ENCODE data around the gene RYR3. TPM values are rescaled to one million over a fixed set of nuclear protein-coding genes. Genes with fewer than 3 reads are reported as not detected.

RYR3 gene
- total RNA-seq, 4 donors from 2014 or later = 0.65 to 7.5 (median 2.6) TPM

DNA sequence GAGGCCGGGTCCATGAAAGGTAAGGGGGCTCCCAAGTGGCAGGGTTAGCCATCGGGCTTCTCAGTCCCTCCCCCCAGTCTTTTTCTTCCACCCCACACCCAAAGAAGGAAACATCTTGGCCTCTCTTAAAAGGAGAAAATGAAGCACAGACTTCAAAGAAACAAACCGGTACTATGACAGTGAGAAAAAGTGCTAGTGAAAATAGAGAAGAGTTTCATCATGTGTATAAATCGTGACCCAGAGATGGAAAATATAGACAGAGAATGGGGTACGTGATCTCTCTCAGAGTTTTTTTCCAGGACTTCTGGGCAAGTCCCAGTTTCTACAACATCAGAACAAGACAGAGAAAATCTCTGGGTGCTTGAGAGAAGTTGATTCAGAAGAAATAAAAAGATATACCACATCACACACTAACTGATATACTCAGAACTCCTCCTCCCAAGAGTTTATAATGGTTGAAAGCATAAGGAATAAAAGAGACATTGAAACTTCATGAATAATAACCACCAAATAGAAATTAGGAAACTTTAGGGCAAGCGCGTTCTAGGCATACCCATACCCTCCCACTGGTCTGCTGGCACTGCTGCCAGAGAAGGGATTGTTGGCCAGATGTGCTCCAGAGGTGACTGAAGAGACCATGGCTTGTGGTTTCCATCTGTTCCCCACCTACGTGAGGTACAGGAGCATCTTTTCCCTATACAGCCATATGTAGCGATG lies 338.6 kb downstream of the RYR3 start:
- TF ChIP-seq, protein P1, sequence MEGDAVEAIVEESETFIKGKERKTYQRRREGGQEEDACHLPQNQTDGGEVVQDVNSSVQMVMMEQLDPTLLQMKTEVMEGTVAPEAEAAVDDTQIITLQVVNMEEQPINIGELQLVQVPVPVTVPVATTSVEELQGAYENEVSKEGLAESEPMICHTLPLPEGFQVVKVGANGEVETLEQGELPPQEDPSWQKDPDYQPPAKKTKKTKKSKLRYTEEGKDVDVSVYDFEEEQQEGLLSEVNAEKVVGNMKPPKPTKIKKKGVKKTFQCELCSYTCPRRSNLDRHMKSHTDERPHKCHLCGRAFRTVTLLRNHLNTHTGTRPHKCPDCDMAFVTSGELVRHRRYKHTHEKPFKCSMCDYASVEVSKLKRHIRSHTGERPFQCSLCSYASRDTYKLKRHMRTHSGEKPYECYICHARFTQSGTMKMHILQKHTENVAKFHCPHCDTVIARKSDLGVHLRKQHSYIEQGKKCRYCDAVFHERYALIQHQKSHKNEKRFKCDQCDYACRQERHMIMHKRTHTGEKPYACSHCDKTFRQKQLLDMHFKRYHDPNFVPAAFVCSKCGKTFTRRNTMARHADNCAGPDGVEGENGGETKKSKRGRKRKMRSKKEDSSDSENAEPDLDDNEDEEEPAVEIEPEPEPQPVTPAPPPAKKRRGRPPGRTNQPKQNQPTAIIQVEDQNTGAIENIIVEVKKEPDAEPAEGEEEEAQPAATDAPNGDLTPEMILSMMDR (IDR thresholded peaks at IDR 0.05) = no peak
- ATAC-seq (ENCODE audit: low FRiP score) (no peak), DNase-seq (ENCODE audit: low spot score) (no peak)

DNA sequence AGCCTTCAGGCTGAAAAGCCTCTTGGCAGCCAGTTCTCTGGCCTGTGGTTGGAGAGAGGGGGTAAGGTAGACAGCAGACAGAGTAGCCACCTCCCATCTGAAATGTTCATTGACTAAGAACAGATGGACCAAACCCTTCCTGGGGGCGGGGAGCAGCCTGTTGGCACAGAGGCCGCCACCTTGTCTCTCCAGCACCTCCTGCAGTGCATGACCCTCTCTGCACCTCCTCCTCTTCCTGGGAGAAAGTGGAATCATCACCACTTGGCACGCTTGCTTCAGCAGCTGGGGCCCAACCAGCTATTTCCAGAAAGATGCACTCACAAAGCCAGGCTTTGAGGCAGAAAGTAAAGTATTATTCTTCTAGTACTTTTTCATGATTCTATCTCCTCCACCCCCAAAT lies 344.1 kb downstream of the RYR3 start:
- DNase-seq (ENCODE audit: low spot score) = no peak
- ATAC-seq (ENCODE audit: low FRiP score) = no peak
- TF ChIP-seq, protein P1 (IDR thresholded peaks at IDR 0.05) = no peak

DNA sequence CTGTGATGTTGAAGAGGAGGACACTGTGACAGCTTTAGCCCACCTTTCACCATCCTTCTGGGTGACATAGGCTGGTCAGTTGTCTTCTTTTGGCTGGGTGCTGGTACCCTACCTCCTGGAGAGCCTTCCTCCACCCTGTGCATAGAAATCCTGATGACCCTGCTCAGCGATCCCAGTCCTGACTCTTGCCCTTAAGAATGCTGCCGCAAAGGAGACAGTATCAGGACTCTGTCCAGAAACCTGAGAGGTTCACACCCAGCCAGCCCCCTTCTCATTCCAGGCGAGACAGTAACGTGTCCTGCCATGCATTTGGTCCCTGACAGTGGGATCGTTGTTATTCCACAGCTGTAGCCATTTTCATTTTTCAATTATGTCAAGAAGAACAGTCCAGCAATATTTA lies 344.7 kb downstream of the RYR3 start:
- ATAC-seq (ENCODE audit: low FRiP score) = no peak

DNA sequence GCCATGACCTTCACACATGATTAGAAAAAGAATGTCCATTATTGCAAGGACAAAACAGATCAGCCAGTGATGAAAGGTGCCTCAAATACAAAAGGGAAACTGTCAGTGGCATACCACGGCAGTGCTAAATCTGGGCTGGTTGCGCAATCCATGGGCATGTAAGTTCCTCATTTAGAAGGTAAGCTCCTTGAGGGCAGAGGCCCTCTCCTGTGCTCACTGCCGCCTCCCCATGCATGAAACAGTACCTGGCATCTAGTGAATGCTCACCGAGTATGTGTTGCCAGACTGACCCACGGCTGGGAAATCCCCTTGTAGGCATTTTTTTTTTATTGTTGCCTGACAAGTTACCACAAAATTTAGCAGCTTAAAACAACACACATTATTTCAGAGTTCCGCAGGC lies 345.4 kb downstream of the RYR3 start:
- DNase-seq (ENCODE audit: low spot score) = no peak
- TF ChIP-seq, protein P1 (IDR thresholded peaks at IDR 0.05) = no peak
- ATAC-seq (ENCODE audit: low FRiP score) = no peak

More for the DNA sequence above, 344.7 kb downstream of the RYR3 start:
- no peak for DNase-seq (ENCODE audit: low spot score)
- TF ChIP-seq, protein P1 (IDR thresholded peaks at IDR 0.05) = no peak

DNA sequence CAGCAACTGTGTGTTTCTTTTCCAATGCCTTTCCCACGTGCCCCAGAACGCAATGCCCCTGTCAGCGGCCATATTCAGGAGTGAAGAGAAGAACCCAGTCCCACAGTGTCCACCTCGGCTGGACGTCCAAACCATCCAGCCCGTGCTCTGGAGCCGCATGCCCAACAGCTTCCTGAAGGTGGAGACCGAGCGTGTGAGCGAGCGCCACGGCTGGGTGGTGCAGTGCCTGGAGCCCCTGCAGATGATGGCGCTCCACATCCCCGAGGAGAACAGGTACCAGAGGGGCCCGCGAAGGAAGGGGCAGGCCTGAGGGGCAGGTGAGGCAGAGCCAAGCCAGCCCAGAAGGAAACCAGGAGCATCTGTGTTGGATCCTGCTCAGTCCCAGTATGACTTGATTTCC lies 349.4 kb downstream of the RYR3 start:
- no peak for DNase-seq (ENCODE audit: low spot score)
- no peak for ATAC-seq (ENCODE audit: low FRiP score)
- TF ChIP-seq, protein P1 (IDR thresholded peaks at IDR 0.05) = no peak

DNA sequence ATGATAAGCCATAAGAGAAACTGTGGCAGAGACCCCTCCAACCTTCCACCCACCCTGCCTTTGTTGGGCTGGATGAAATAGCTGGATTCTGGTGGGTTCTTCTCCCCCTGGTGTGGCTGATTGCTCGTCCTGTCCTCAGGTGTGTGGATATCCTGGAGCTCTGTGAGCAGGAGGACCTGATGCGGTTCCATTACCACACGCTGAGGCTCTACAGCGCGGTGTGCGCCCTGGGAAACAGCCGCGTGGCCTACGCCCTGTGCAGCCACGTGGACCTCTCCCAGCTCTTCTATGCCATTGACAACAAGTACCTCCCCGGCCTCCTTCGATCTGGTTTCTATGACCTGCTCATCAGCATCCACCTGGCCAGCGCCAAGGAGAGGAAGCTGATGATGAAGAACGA lies 351.2 kb downstream of the RYR3 start:
- DNase-seq (ENCODE audit: low spot score) (no peak), ATAC-seq (ENCODE audit: low FRiP score) (no peak)
- TF ChIP-seq, protein P1 (IDR thresholded peaks at IDR 0.05) = no peak

DNA sequence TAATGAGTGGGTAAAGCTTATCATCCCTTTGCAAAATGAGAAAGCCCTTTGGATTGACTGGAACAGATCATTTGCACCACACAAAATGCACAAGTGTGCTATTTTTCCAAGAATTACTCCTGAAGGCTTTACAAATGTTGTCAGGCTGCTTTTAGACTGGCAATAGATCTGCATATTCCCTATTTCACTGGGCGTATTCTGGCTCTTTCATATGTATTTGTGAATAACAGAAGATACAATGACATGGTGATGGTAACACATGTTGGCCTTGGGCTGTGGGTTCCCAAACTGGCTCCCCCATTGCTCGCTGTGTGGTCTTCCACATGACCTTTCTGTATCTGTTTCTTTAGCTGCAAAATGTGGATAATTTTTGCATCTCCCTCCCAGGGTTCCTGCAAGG lies 354.2 kb downstream of the RYR3 start:
- no peak for ATAC-seq (ENCODE audit: low FRiP score)

More for the DNA sequence above, 354.2 kb downstream of the RYR3 start:
- TF ChIP-seq, protein P1 (IDR thresholded peaks at IDR 0.05) = no peak
- DNase-seq (ENCODE audit: low spot score) = no peak
